ELR (cell line): ENCODE measurements around the gene POLR3C.
A peak's percentile ranks its signal among the peaks of the same experiment; 100 is the strongest.
"Not testable (repeated sequence)": the region's sequence is repeated elsewhere in the genome, so short reads cannot be mapped to it uniquely, and the experiment has no call there.

Experiments used
- DNase-seq: peaks from one replicate; pipeline ENCODE4 v3.0.0-alpha.2; 2015; ENCODE audit warnings: low read depth

POLR3C gene

GRCh38 chr1:145822779-145823331 is 1.1 kb upstream of the POLR3C start:
- DNase-seq: not testable (repeated sequence)

DNA sequence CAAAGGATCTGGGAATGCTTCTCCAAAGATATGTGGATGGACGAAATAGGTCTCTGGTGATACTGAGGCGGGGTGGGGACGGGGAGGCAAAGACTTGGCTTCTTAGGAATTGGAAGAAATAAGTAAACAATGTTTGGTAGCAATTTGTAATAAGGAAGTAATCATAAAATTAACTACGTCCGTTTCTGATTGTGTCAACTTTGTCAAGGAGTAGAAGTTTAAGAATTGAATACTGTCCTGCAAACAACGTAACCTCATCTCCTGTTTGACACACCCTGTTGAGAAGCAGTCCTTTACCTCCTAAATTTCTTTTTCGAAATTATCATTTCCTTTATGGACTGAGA is 471 bp downstream of the POLR3C start:
- DNase-seq: peak; percentile 14

DNA sequence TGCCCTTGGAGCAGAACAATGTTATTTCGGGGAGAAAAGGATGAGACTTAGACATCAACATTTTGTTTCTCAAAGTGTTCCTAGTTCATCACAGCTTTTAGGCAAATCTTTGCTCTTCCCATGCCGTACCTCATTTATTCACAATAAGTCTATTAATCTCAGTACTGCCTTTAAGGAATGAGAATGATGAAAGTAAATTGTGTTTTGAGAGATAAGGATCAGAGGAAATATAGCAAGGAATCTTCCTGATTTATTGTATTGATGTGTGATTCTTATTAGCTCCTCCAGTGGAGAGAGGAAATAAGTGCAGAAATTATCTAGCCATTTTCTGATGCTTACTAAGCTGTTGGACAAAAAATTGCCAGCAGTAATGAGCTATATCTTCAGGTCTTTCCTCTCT is 2.0 kb downstream of the POLR3C start:
- peak; percentile 37 for DNase-seq

- no peak for DNase-seq
These were observed 4.0 kb downstream of the POLR3C start for GRCh38 chr1:145827966-145828365.

DNA sequence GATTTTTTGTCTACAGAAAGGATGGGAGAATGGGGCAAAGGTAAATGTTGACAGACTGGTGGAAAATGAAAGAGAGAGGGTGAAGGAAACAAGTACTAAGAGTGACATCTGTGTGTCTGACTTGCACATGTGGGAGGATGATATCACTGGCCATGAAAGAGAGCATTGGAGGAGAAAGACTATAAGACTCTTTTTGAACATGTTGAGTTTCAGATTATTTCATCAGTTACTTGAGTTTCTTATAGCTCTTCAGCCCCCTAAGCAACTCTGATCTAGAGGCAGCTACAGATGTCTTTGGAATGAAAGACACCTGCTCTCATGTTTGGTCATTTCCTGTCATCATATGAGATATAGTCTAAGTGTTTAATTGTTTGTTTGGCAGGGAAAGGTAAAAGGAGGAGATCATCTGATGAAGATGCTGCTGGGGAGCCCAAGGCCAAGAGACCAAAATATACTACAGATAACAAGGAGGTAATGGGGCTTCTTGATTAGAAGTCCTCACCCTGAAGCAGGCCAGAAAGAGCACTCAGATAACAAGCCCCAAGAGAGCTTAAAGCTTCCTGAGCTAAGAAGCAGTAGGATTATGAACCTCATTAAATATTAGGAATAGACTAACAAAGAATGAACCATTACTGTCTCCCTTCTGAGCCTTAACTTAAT is 4.5 kb downstream of the POLR3C start:
- no peak for DNase-seq

- not testable (repeated sequence) for DNase-seq
These were observed 6.8 kb downstream of the POLR3C start for GRCh38 chr1:145830810-145831209.

GRCh38 chr1:145837656-145838055 is 13.7 kb downstream of the POLR3C start:
- DNase-seq: peak; percentile 30

GRCh38 chr1:145843031-145843430 is 19.0 kb downstream of the POLR3C start:
- DNase-seq: no peak

GRCh38 chr1:145845144-145845513 is 21.1 kb downstream of the POLR3C start:
- no peak for DNase-seq

GRCh38 chr1:145845514-145846161 is 21.6 kb downstream of the POLR3C start, which contains the start of gene NUDT17:
Gene NUDT17, plus strand, starts transcription at chr1:145845630. Its CDS starts 11 bp downstream, at chr1:145845641.
- DNase-seq: peak; percentile 86

GRCh38 chr1:145846201-145846612 is 22.2 kb downstream of the POLR3C start:
- peak; percentile 60 for DNase-seq

DNA sequence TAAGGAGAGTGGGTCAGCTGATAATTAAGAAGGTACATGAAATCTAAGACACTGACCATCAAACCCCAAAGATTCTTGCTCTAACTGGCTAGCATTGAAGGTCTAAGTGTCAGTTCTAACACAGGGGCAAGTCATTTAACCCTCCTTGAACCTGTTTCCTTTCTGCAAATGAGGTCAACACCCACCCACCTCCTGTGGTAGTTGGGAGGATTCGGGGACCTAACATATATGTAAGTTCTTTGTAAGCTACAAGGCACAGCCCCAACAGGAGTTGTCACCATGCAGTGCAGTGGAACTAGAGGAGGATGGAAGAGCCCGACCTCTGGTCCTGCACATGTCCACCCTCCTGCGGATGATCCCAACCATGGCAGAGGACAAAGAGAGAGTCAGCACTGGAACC is 23.8 kb downstream of the POLR3C start:
- no peak for DNase-seq

DNA sequence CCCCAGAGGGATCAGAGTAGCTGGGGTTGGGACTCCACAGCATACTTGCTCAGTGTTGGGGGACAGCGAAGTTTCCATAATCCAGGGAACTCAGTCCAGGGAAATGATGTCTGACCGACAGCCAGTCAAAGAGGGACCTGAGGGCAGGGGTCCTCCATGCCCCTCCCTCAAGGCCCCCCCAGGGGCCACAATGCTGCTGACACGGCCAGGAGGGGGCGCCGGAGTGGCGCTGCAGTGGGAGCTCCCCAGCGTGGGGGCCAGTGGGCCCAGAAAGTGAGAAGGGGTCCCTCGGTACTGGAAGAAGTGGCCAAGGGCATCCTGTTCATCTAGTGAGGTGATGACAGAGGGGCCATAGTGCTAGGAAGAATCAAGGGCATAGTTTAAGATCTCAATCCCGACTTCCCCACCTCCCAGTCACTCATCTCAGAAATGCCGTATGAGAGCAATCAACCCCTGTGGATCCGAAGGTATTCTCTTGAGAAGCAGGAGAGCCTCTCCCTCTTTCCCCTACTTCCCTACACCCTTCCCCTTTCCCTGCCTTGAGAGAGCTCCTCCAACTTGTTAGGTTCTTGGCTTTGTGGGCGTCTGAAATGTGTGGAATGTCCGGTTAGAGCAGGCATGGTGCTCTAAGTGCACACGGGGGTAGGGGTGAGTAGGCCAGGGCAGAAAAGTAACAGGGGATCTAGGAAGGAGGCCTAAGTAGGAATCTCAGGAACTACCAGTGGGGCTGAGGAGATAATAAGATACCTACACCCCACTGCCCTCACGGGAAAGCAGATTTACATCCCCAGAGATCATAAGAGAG is 25.6 kb downstream of the POLR3C start:
- peak; percentile 85 for DNase-seq

DNA sequence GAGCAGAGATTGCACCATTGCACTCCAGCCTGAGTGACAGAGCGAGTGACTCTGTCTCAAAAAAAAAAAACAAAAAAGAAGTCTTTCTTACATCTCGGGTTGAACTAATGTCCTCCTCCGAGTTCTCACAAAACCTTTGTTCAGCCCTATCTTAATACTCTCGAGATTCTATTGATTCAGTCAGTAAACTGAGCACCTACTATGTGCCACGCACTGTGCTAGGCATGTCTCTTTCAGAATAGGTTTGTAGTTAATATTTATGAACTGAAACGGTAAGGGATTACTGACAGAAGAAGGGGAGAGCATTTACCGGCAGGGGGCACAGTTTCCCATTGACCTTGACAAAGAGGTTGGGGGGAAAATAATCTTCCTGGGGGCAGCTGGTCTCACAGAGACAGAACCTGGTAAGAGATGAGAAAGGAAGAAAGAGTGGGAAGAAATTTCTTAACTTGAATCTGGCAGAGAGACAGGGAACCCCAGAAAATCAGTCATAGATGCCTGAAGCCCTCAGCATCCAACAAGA is 31.5 kb downstream of the POLR3C start:
- DNase-seq: no peak

DNA sequence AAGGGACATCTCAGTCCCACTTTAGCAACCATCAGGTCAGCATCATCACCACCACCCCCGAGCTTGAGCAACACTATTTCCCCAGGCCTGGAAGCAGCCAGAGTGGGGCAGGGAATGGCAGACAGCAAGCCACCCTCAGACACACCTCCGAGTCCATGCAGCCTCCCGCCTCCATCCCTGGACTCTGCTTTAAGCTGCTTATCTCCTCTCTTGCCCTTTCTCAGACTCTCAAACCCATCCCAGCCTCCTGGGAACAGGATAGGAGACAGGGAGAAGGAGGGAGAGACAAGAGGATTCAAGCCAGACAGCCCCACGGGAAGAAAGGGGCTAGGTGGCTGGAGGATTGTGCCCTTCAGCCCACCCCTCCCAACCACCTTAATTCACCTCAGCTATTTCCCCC is 33.2 kb downstream of the POLR3C start:
- DNase-seq: no peak

GRCh38 chr1:145858238-145858900 is 34.4 kb downstream of the POLR3C start:
- DNase-seq: peak; percentile 67

GRCh38 chr1:145858901-145859490 is 35.0 kb downstream of the POLR3C start, which contains the start of gene PIAS3:
Gene PIAS3, minus strand, starts transcription at chr1:145859081. Its CDS starts 91 bp downstream, at chr1:145858990.
- DNase-seq: peak; percentile 97

GRCh38 chr1:145859491-145860023 is 35.6 kb downstream of the POLR3C start:
- peak; percentile 93 for DNase-seq

- no peak for DNase-seq
These were observed 39.5 kb downstream of the POLR3C start for GRCh38 chr1:145863282-145864018.

DNA sequence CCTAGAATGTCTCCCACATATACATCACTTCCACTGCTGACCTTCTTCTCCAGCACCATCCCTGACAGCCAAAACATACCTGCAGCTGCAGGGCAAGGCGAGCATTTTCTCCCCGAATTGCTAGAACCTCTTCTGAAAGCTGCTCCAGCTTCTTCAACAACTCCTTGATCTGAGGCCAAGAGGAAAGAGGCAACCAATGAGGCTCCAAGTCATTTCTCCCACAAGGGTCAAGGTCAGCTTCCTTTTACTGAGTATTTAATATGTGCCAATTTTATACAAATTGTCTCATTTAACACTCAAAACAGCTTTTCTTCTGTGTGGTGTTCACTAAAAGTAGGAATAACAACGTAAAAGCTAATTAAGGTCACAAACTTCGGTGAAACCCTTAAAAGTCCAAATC is 44.2 kb downstream of the POLR3C start:
- DNase-seq: no peak
